Measurements from ENCODE around the gene PDZD2. TPM values are rescaled to one million over a fixed set of nuclear protein-coding genes. Genes with fewer than 3 reads are reported as not detected.
"Not testable (repeated sequence)": the region's sequence is repeated elsewhere in the genome, so short reads cannot be mapped to it uniquely, and the experiment has no call there.

The PDZD2 gene
- total RNA-seq, 2 donors from 2014 or later, result 1.4 to 3.0 TPM

DNA sequence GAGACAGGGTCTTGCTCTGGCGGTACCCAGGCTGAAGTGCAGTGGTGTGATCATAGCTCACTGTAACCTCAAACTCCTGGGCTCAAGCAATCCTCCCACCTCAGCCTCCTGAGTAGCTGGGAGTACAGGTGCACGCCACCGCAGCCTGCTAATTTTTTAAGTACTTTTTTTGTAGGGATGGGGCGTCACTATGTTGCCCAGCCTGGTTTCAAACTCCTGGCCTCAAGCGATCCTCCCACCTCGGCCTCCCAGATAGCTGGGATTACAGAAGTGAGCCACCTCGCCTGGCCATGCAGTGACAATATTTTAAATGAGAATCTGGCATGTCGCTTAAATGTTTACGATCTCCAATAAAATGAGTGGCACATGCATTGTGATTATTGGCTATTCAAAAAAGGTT lies 376.3 kb downstream of the PDZD2 start:
- DNase-seq, ATAC-seq: not testable (repeated sequence)

DNA sequence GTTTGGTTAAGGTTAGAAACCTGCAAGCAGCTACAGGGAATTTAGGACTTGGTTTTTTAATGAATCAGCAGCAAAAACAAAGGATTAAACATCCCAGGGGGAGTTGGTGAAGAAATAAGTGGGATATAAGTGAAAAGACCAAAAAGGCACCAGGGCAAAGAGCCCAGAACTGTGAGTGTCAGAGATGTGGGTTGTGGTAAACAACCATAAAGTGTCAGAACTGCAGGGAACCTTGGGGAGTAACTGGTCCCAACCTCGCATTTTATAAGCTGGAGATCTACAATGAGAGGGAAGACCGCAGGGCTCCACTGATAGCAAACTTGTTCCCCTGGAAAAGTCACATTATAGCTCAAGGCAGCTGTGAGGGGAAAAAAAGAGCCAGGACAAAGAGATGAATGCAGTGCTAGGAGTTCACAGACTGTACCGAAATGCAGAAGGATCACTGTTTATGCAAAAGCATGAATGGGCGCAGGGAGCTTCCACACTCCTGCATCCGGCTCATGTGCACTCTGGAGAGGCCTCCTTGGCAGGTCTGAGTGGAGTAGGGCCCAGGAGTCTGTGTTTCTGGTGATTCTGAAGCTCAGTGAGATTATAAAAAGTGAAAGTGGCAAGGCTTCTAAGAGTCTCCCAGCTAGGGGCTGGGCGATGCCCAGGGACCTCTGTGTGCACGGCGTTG lies 378.9 kb downstream of the PDZD2 start:
- ATAC-seq (no peak), DNase-seq (no peak)
- Mint-ChIP-seq H3K27ac (no peak overlapping the region), H3K4me3 (peak overlapping the region; percentile 21), H3K4me1 (peaks cover 10% of the 10 kb centered on the region), H3K36me3 (ENCODE audit: low read depth) (no peaks in the 10 kb centered on the region), H3K27me3 (no peaks in the 10 kb centered on the region)
- H3K9me3 ChIP-seq (ENCODE audit: control insufficient read depth, low read length, poor library complexity, severe bottlenecking), result no peaks in the 10 kb centered on the region

More for the DNA sequence above, 376.3 kb downstream of the PDZD2 start:
- H3K27me3 Mint-ChIP-seq; H3K4me3 Mint-ChIP-seq; H3K36me3 Mint-ChIP-seq (ENCODE audit: low read depth); H3K27ac Mint-ChIP-seq; H3K9me3 ChIP-seq (ENCODE audit: control insufficient read depth, low read length, poor library complexity, severe bottlenecking): not testable (repeated sequence)
- peaks cover 10% of the 10 kb centered on the region for H3K4me1 Mint-ChIP-seq

DNA sequence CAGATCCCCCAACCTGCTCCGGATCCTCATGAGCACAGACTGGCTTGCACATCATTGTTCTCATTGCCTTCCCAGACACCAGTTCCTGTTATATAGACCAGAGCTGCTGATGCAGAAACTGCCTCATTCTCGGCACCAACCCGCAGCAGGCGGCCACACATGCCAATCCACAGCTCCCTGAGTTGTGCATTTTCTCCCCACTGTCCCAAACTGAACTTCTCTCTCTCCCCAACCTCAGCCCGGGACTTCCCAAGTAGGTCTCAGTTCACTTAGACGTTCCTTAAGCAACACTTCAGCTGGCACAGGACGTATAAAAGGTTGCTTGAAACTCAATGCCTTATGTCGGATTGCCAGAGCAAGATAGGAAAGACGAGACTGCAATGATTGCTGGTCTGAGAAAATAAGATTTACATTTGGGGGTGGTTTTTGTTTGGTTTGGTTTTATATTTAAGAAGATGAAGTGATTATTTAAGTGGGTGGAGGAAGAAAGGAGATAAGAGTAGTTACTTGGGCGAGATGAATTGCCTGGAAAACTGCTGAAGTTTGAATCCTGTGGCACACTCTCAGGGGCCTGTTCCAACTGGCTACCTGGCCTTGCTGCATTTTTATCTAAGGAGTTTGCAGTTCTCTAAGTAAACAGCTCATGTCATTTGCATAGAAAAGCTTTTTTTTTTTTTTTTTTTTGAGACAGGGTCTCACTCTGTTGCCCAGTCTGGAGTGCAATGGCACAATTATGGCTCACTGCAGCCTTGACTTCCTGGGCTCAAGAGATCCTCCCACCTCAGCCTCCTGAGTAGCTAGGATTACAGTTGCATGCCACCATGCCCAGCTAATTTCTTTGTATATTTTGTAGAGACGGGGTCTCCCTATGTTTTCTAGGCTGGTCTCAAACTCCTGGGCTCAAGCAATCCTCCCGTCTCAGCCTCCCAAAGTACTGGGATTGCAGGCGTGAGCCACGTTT lies 379.8 kb downstream of the PDZD2 start:
- Mint-ChIP-seq H3K27ac (no peak overlapping the region), H3K36me3 (ENCODE audit: low read depth) (no peaks in the 10 kb centered on the region), H3K27me3 (no peaks in the 10 kb centered on the region), H3K4me3 (no peak overlapping the region), H3K4me1 (peaks cover 10% of the 10 kb centered on the region)
- DNase-seq (no peak), ATAC-seq (no peak)
- H3K9me3 ChIP-seq (ENCODE audit: control insufficient read depth, low read length, poor library complexity, severe bottlenecking), result no peaks in the 10 kb centered on the region

GRCh38 chr5:32020271-32020670 lies 381.3 kb downstream of the PDZD2 start:
- peaks cover 10% of the 10 kb centered on the region for H3K4me1 Mint-ChIP-seq

DNA sequence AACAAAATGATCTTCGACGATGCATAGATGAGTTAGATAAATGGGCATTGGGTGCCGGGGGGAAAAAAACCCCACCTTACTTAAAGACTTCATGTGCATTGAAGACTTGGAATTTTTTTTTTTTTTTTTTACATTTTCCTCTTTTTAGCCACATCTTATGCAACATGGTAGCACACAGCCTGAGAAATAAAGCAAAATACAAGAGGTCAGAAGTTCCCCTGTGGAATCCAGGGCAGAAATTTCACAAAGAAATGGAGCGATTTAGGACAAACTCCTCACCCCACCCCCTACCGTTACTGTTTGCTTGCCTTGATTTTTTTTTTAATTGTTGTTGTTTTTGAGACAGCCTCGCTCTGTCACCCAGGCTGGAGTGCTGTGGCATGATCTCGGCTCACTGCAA lies 382.0 kb downstream of the PDZD2 start:
- H3K4me3 Mint-ChIP-seq, result peak overlapping the region; percentile 83
- H3K36me3 Mint-ChIP-seq (ENCODE audit: low read depth), result peaks cover under 1% of the 10 kb centered on the region
- H3K9me3 ChIP-seq (ENCODE audit: control insufficient read depth, low read length, poor library complexity, severe bottlenecking), result no peaks in the 10 kb centered on the region
- no peak for DNase-seq
- ATAC-seq, result no peak
- H3K27me3 Mint-ChIP-seq, result no peaks in the 10 kb centered on the region
- H3K27ac Mint-ChIP-seq, result peak overlapping the region; percentile 88
- peaks cover 11% of the 10 kb centered on the region for H3K4me1 Mint-ChIP-seq

More at GRCh38 chr5:32020271-32020670, 381.3 kb downstream of the PDZD2 start:
- Mint-ChIP-seq H3K36me3 (ENCODE audit: low read depth) (no peaks in the 10 kb centered on the region), H3K27me3 (no peaks in the 10 kb centered on the region), H3K27ac (peak overlapping the region; percentile 88), H3K4me3 (peak overlapping the region; percentile 83)
- ATAC-seq (peak; percentile 64), DNase-seq (no peak)
- H3K9me3 ChIP-seq (ENCODE audit: control insufficient read depth, low read length, poor library complexity, severe bottlenecking), result no peaks in the 10 kb centered on the region

GRCh38 chr5:32021771-32022170 lies 382.8 kb downstream of the PDZD2 start:
- Mint-ChIP-seq H3K27ac (peak overlapping the region; percentile 27), H3K4me3 (no peak overlapping the region), H3K27me3 (peaks cover under 1% of the 10 kb centered on the region), H3K4me1 (peaks cover 12% of the 10 kb centered on the region), H3K36me3 (ENCODE audit: low read depth) (peaks cover 2% of the 10 kb centered on the region)
- no peaks in the 10 kb centered on the region for H3K9me3 ChIP-seq (ENCODE audit: control insufficient read depth, low read length, poor library complexity, severe bottlenecking)
- ATAC-seq (no peak), DNase-seq (no peak)

DNA sequence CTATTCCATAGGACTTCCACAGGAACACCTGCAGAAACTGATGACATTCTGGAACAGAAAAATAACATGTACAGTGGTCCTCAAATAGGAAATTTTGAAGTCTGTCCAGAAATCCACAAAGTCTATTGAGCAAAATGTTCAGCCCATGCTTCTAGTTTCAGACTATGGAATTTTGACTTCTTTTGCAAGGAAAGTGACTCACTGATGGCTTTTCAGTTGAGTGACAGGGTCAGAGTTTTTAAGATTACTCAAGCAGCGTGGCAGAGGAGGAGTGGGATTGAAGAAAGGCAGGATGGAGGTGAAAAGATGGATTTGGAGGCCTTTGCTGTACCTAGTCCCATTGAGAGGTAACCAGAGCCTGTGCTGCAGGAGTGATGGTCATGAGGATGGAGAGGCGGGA lies 383.7 kb downstream of the PDZD2 start:
- DNase-seq (no peak), ATAC-seq (no peak)
- Mint-ChIP-seq H3K4me3 (no peak overlapping the region), H3K27ac (no peak overlapping the region), H3K27me3 (peaks cover 8% of the 10 kb centered on the region), H3K4me1 (peaks cover 10% of the 10 kb centered on the region), H3K36me3 (ENCODE audit: low read depth) (peaks cover 2% of the 10 kb centered on the region)
- H3K9me3 ChIP-seq (ENCODE audit: control insufficient read depth, low read length, poor library complexity, severe bottlenecking), result no peaks in the 10 kb centered on the region

DNA sequence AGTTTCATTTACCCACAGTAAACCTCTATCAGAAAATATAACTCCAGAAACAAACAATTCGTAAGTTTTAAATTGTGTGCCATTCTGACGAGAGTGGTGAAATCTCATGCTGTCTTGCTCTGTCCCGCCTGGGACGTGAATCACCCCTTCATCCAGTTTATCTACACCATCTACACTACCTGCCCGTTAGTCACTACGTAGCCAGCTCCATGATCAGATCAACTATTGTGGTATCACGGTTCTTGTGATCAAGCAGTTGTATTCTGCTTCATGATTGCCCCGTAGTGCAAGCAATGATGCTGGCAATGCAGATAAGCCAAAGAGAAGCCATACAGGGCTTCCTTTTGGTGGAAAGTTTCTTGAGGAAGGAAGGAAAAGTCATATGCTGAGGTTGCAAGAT lies 384.9 kb downstream of the PDZD2 start:
- Mint-ChIP-seq H3K36me3 (ENCODE audit: low read depth) (peaks cover 2% of the 10 kb centered on the region), H3K27me3 (peaks cover 8% of the 10 kb centered on the region), H3K4me1 (peaks cover 4% of the 10 kb centered on the region), H3K4me3 (no peak overlapping the region), H3K27ac (no peak overlapping the region)
- DNase-seq, result no peak
- H3K9me3 ChIP-seq (ENCODE audit: control insufficient read depth, low read length, poor library complexity, severe bottlenecking), result no peaks in the 10 kb centered on the region
- ATAC-seq, result no peak

- ATAC-seq, result no peak
- Mint-ChIP-seq H3K27ac (no peak overlapping the region), H3K4me3 (no peak overlapping the region), H3K27me3 (peaks cover 8% of the 10 kb centered on the region), H3K36me3 (ENCODE audit: low read depth) (peaks cover 2% of the 10 kb centered on the region), H3K4me1 (peaks cover 4% of the 10 kb centered on the region)
- DNase-seq, result no peak
- H3K9me3 ChIP-seq (ENCODE audit: control insufficient read depth, low read length, poor library complexity, severe bottlenecking), result no peaks in the 10 kb centered on the region
Measured at GRCh38 chr5:32024751-32025150, 385.8 kb downstream of the PDZD2 start.

- no peaks in the 10 kb centered on the region for H3K9me3 ChIP-seq (ENCODE audit: control insufficient read depth, low read length, poor library complexity, severe bottlenecking)
- no peak for ATAC-seq
- peaks cover 2% of the 10 kb centered on the region for H3K4me1 Mint-ChIP-seq
- no peak overlapping the region for H3K4me3 Mint-ChIP-seq
- DNase-seq, result no peak
- H3K27me3 Mint-ChIP-seq, result peaks cover 8% of the 10 kb centered on the region
- H3K27ac Mint-ChIP-seq, result no peak overlapping the region
- H3K36me3 Mint-ChIP-seq (ENCODE audit: low read depth), result peaks cover 2% of the 10 kb centered on the region
Measured at GRCh38 chr5:32027093-32027716, 388.3 kb downstream of the PDZD2 start.

DNA sequence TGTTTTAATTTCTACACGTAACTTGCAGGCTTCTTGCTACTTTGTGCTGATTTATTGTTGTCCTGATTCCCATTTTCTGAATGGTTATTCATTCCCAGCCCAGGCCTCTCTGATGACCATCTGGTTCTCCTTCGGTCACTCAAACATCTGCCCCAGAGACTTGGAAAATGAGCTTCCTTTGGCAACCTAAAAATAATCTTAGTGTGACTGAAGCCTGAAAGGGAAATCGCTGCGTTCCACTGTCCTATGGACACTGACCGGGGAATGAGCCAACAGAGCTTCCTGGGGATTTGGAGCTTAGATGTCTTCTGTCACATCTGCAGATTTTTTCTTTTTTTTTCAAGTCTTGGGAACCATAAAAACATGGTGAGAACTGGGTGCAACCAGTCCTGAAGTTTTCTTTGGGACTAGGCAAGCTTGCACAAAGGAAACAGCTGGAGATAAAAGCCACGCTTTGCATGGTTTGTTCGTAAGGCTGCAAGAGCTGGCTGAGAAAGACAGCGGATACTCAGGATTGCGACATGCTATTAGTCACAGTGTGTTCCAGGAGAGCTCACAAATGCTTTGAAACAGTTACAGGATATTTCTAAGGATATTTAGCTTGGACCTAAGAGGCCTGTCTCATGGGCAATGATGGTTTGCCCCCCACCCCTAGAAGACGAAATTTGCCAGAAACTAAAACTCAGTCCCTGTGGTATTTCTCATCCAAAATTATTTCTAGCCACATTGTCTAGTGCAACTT lies 389.0 kb downstream of the PDZD2 start:
- no peak for DNase-seq
- no peak for ATAC-seq
- no peak overlapping the region for H3K27ac Mint-ChIP-seq

DNA sequence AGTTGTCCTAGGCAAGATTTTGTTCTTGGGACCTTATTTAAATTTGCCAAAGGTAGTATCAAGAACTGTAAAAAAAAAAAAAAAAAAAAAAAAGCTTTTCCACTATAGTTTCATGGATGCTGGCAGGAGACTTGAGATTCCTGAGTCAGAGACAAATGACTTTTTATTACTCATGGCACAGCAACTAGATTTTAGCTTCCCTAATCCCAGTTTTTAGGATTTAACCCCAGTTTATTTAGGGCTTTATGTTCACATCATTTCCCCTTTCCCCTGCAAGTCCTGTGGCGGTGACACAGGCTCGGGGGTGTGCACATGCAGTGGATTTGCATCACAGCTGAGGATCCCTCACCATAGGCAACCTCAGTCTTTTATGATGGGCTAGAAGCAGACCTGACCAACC lies 390.3 kb downstream of the PDZD2 start:
- H3K36me3 Mint-ChIP-seq (ENCODE audit: low read depth), result peaks cover 2% of the 10 kb centered on the region
- ATAC-seq, result no peak
- no peak for DNase-seq
- peaks cover 8% of the 10 kb centered on the region for H3K27me3 Mint-ChIP-seq
- no peak overlapping the region for H3K4me3 Mint-ChIP-seq
- H3K9me3 ChIP-seq (ENCODE audit: control insufficient read depth, low read length, poor library complexity, severe bottlenecking), result no peaks in the 10 kb centered on the region
- no peak overlapping the region for H3K27ac Mint-ChIP-seq
- peaks cover 14% of the 10 kb centered on the region for H3K4me1 Mint-ChIP-seq

More for the DNA sequence above, 389.0 kb downstream of the PDZD2 start:
- no peaks in the 10 kb centered on the region for H3K9me3 ChIP-seq (ENCODE audit: control insufficient read depth, low read length, poor library complexity, severe bottlenecking)
- Mint-ChIP-seq H3K4me1 (peaks cover 7% of the 10 kb centered on the region), H3K4me3 (no peak overlapping the region), H3K27me3 (peaks cover 8% of the 10 kb centered on the region), H3K36me3 (ENCODE audit: low read depth) (peaks cover 2% of the 10 kb centered on the region)
